GM12878 (cell line): ENCODE measurements around the gene OSGEP. TPM values are rescaled to one million over a fixed set of nuclear protein-coding genes. Genes with fewer than 3 reads are reported as not detected.
A peak's percentile ranks its signal among the peaks of the same experiment; 100 is the strongest.

ENCODE experiments used
- ATAC-seq: fragments of 200-7000 bp; cut with Tn5 transposase; 3 replicates; pipeline ENCODE4 v1.9.1; 2020; ENCODE audit warnings: mild to moderate bottlenecking, moderate library complexity
- BruUV-seq: library from RNA; stranded (reverse); fragments of 400-500 nt; replicated peaks from 2 replicates; lab custom pipeline; 2021; lab: Mats Ljungman, UMichigan
- CTCF ChIA-PET: fragments of 300-600 bp; sonication (Branson Sonifier 250); formaldehyde crosslinking; extraction: SDS; loops from one replicate; lab custom pipeline; 2021; ENCODE audit warnings: inconsistent platforms; lab: Yijun Ruan, JAX
- POLR2A ChIA-PET: fragments of 350-600 bp; formaldehyde crosslinking; extraction: SDS; loops from one replicate; lab custom pipeline; 2021; ENCODE audit warnings: inconsistent platforms; lab: Charles Lee
- RAD21 ChIA-PET: fragments of 300-600 bp; sonication (Branson Sonifier 250); formaldehyde crosslinking; loops from one replicate; lab custom pipeline; 2023; ENCODE audit warnings: antibody characterized with exemption; ENCODE audit not compliant: unreplicated experiment; lab: Charles Lee
- SMC1A ChIA-PET: fragments of 300-600 bp; sonication (Branson Sonifier 250); formaldehyde crosslinking; loops from one replicate; lab custom pipeline; 2023; ENCODE audit not compliant: unreplicated experiment, uncharacterized antibody; lab: Charles Lee
- DNase-seq: peaks from one replicate; pipeline ENCODE4 v3.0.0-alpha.2; 2011; ENCODE audit warnings: low read depth, low spot score
- FAIRE-seq: peaks from 3 replicates; lab custom pipeline; 2011; peaks lifted over from hg19 to GRCh38; lab: Jason Lieb, UNC
- H2AFZ ChIP-seq: 2 replicates; pipeline ENCODE4 v1.6.0; 2011; ENCODE audit warnings: low read depth, low read length, control low read depth; ENCODE audit not compliant: control insufficient read depth
- H3K27ac ChIP-seq: 2 replicates; pipeline ENCODE4 v1.5.1; 2011; ENCODE audit warnings: control low read depth; ENCODE audit not compliant: control insufficient read depth, insufficient read depth
- H3K27me3 ChIP-seq, 2 experiments: replicated peaks in 1 of 2; 2 replicates each; pipeline versions ENCODE4 v1.6.0 to v1.6.1; 2011; ENCODE audit warnings: low read length in 1 of 2; ENCODE audit not compliant: control insufficient read depth in 2 of 2, insufficient read depth in 2 of 2
- H3K36me3 ChIP-seq, 2 experiments: 2 replicates each; pipeline ENCODE4 v1.5.1; 2011; ENCODE audit warnings: low read length in 1 of 2; ENCODE audit not compliant: control insufficient read depth in 2 of 2, insufficient read depth in 2 of 2
- H3K4me1 ChIP-seq: 2 replicates; pipeline ENCODE4 v1.6.1; 2011; ENCODE audit warnings: mild to moderate bottlenecking, low read length, moderate library complexity, mixed read lengths; ENCODE audit not compliant: control insufficient read depth, insufficient read depth
- H3K4me2 ChIP-seq: 2 replicates; pipeline ENCODE4 v1.6.0; 2011; ENCODE audit warnings: control low read depth; ENCODE audit not compliant: control insufficient read depth, insufficient read depth
- H3K4me3 ChIP-seq: fragments of 200-600 bp; sonication (generic); 2 replicates; pipeline ENCODE4 v1.5.1; 2016
- H3K79me2 ChIP-seq: 2 replicates; pipeline ENCODE4 v1.6.0; 2011; ENCODE audit warnings: low read length; ENCODE audit not compliant: control insufficient read depth, insufficient read depth
- H3K9ac ChIP-seq: 2 replicates; pipeline ENCODE4 v1.8.0; 2011; ENCODE audit warnings: low read length, control low read depth, mixed read lengths; ENCODE audit not compliant: control insufficient read depth, insufficient read depth
- H3K9me3 ChIP-seq: replicated peaks from 3 replicates; pipeline ENCODE4 v1.5.1; 2011; ENCODE audit warnings: mild to moderate bottlenecking, low read length; ENCODE audit not compliant: control insufficient read depth, insufficient read depth
- H4K20me1 ChIP-seq: 2 replicates; pipeline ENCODE4 v1.6.0; 2011; ENCODE audit not compliant: control insufficient read depth, insufficient read depth
- EGR1 ChIP-seq, 2 experiments: IDR thresholded peaks; 1 replicate in 1 of 2; 2 replicates in 1 of 2; pipeline ENCODE4 v1.6.1; 2011 to 2012; ENCODE audit warnings: low read depth in 2 of 2, low read length in 2 of 2, borderline replicate concordance in 1 of 2, mild to moderate bottlenecking in 1 of 2, moderate library complexity in 1 of 2
- IKZF1 ChIP-seq: fragments of 450-650 bp; conservative IDR thresholded peaks from 2 replicates; pipeline ENCODE4 v1.6.1; 2017; ENCODE audit warnings: antibody characterized with exemption, mild to moderate bottlenecking
- WGBS: methylation state at CpG from one replicate; pipeline ENCODE4 v1.1.6; 2016; ENCODE audit warnings: low lambda C conversion rate; ENCODE audit not compliant: insufficient replicate concordance, insufficient coverage; ENCODE audit errors: missing lambda C conversion rate; 5-methylcytosine and 5-hydroxymethylcytosine counted together
- in situ Hi-C: fragments of 300-500 bp; cut with MboI; formaldehyde crosslinking; loops from 9 replicates; pipeline ENCODE4 v1.14.3; 2018; ENCODE audit warnings: mixed read lengths
- intact Hi-C: fragments of 100-400 bp; cut with micrococcal nuclease; formaldehyde crosslinking; loops from one replicate; pipeline ENCODE4 v1.14.2; 2022; ENCODE audit not compliant: unreplicated experiment
- polyA plus RNA-seq, 11 experiments: library from polyadenylated mRNA; depleted of rRNA in 4 of 11; unstranded in 6 of 11; stranded (reverse) in 5 of 11; fragments of >200 nt; fragmentation: Nextera tagmentation in 4 of 11; fragmentation: Illumina TruSeq in 1 of 11; extraction: Ambion mirVana in 4 of 11; extraction: Trizol in 1 of 11; gene quantifications; 1 replicate in 1 of 11; 2 replicates in 10 of 11; pipeline versions ENCODE4 v1.2.1 to v1.2.3, GENCODE V29; 2011 to 2016; ENCODE audit warnings: inconsistent platforms in 2 of 11, missing spikeins in 2 of 11, low read depth in 1 of 11
- total RNA-seq, 4 experiments: library from RNA; depleted of rRNA in 3 of 4; stranded (reverse); fragments of >200 nt in 3 of 4; fragmentation: Illumina TruSeq in 1 of 4; extraction: Trizol in 1 of 4; gene quantifications; 2 replicates each; pipeline versions ENCODE4 v1.2.1 to v1.2.3, GENCODE V29; 2013 to 2021
- TF ChIP-seq, protein P1 (sequence below): fragments of 450-650 bp; IDR thresholded peaks from 2 replicates; pipeline ENCODE4 v1.6.1; 2017; ENCODE audit warnings: low read depth, mild to moderate bottlenecking, moderate library complexity

OSGEP gene
- total and polyA plus RNA-seq, 10 of the 15 experiments (the other 5 are each of a cell fraction or from before 2014, with no cell fraction given), result 47.8 to 88.9 (median 52.8) TPM

DNA sequence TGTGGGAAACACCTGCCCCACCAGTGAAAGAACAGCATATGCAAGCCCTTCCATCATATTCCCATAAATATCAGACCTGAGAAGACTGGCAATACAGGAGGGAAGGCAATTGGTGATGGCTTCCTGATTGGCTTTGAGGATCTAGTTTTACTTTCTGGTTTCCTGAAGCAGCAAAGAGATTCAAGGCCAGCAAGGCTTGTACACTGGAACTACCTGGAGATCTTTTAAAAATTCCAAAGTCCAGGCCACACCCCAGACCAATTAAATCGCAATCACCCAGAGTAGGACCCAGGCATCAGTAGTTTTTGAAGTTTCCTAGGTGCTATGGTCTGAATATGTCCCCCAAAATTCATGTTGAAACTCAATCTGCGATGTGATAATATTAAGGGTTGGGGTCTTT, 38.4 kb downstream of the OSGEP start:
- ChIA-PET SMC1A (interaction anchor here (0.8 to 3.8 kb wide), 25 partner anchors 8 to 266 kb away, joined by 3 to 56 read pairs (median 6); partner anchors contain the start of genes APEX1, CCNB1IP1, OSGEP and PARP2), CTCF (interaction anchor here (0.6 to 4.4 kb wide), 41 partner anchors 10 to 274 kb away, joined by 3 to 91 read pairs (median 5); partner anchors contain the start of genes APEX1, CCNB1IP1, OSGEP and PARP2), POLR2A (interaction anchor here (0.7 to 3.7 kb wide), 5 partner anchors 39 to 87 kb away, joined by 3 to 27 read pairs (median 4); partner anchors contain the start of genes APEX1, OSGEP, PIP4P1 and PNP), RAD21 (interaction anchor here (0.7 to 6.5 kb wide), 23 partner anchors 9 to 275 kb away, joined by 3 to 78 read pairs (median 5); partner anchors contain the start of genes APEX1, OSGEP, PARP2 and PIP4P1)
- H3K36me3 ChIP-seq, result no peaks in the 10 kb centered on the region
- intact Hi-C loops (loop anchor here (5.0 kb wide), 1 partner anchor 116 kb away; no protein-coding TSS in a partner anchor), in situ Hi-C loops (loop anchor here (5.0 kb wide), 1 partner anchor 36 kb away; the partner anchor contains the start of gene OSGEP)
- H2AFZ ChIP-seq, result peak overlapping the region; percentile 82
- H3K4me1 ChIP-seq, result peaks cover 4% of the 10 kb centered on the region
- 92% methylated on average over 2 of the region's 2 CpGs for WGBS
- BruUV-seq, result no TSS peak
- H3K9ac ChIP-seq, result no peak overlapping the region; the same call in 1 of the 2 replicates
- no peak for DNase-seq
- H3K9me3 ChIP-seq, result no peaks in the 10 kb centered on the region
- no peak overlapping the region for H3K4me2 ChIP-seq
- TF ChIP-seq, protein P1, sequence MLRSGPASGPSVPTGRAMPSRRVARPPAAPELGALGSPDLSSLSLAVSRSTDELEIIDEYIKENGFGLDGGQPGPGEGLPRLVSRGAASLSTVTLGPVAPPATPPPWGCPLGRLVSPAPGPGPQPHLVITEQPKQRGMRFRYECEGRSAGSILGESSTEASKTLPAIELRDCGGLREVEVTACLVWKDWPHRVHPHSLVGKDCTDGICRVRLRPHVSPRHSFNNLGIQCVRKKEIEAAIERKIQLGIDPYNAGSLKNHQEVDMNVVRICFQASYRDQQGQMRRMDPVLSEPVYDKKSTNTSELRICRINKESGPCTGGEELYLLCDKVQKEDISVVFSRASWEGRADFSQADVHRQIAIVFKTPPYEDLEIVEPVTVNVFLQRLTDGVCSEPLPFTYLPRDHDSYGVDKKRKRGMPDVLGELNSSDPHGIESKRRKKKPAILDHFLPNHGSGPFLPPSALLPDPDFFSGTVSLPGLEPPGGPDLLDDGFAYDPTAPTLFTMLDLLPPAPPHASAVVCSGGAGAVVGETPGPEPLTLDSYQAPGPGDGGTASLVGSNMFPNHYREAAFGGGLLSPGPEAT, result no peak
- TF ChIP-seq EGR1 (IDR thresholded peaks at IDR 0.05; ENCODE audit: borderline replicate concordance in 1 of 2, low read depth in 2 of 2, low read length in 2 of 2), result no peak
- TF ChIP-seq IKZF1, result 0 out of 2 replicates have a peak, but pooled peaks have one; percentile 3
- no peak overlapping the region for H3K4me3 ChIP-seq
- H4K20me1 ChIP-seq, result no peaks in the 10 kb centered on the region
- FAIRE-seq, result no peak
- H3K27ac ChIP-seq, result no peak overlapping the region
- H3K27me3 ChIP-seq, result no peaks in the 10 kb centered on the region
- peaks cover 11% of the 10 kb centered on the region for H3K79me2 ChIP-seq
- ATAC-seq, result no peak
